GM18526 (cell line): ENCODE data around the gene NUDT19.

Experiments used
- POLR2A ChIP-seq: IDR thresholded peaks from 3 replicates; pipeline ENCODE4 v1.6.1; 2011; ENCODE audit not compliant: insufficient read length; ENCODE audit errors: extremely low read depth

Gene NUDT19

DNA sequence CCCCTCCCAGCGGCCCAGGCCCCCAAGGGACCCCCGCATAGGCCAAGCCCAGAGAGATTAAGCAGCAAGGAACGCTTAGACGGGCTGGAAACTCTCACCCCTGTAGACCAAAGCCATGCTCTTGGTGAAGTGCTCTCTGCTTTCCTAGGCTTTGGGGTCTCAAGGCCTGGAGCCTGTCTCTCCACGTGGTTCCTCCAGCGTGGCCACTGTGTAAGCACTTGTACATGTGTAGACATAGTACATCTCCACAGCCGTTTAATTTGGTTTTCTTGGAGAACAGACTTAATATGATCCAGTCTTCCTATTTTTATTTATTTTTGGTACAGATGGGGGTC lies 1.1 kb downstream of the NUDT19 start:
- TF ChIP-seq POLR2A: no peak

DNA sequence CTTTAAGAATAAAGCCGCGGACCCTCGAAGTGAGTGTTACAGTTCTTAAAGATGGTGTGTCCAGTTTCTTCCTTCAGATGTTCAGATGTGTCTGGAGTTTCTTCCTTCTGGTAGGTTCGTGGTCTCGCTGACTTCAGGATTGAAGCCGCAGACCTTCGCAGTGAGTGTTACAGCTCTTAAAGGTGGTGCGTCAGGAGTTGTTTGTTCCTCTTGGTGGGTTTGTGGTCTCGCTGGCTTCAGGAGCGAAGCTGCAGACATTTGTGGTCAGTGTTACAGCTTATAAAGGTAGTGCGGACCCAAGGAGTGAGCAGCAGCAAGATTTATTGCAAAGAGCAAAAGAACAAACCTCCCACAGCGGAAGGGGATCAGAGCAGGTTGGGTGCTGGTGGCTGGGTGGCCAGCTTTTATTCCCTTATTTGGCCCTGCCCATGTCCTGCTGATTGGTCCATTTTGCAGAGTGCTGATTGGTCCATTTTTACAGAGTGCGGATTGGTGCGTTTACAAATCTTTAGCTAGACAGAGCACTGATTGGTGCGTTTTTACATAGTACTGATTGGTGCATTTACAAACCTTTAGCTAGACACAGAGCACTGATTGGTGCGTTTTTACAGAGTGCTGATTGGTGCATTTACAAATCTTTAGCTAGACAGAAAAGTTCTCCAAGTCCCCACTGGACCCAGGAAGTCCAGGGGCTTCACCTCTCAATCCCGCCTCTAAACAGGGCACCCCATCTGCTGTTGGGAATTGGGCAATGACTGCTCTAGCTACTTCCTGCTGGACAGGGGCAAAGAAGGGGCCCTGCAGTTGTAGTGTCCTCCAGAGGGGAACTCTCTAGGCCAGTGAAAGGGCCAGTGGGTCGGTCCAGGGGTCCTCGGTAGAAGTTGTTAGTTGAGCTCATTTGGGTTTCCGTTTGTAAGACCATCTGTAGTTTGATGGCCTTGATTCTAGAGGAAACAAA lies 1.8 kb downstream of the NUDT19 start:
- TF ChIP-seq POLR2A: peak; percentile 21

DNA sequence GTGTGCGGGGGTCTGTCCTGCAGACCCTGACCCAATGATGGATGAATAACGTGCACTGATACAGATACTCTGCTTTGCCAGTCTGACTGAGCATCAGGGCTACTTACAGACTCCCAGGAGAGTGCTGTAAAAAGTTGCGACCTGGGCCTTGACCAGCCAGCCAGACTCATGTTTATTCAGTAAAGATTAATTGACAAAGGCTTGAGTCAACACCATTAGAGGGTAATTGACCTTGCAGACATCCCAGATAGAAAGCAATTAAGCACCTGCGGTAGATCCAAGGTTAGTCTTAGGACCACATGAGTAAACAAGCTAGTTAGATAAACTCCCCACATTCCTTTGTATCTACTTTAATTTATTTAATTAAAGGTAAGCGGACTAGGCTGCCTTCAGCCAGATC lies 10.4 kb downstream of the NUDT19 start:
- TF ChIP-seq POLR2A: no peak

DNA sequence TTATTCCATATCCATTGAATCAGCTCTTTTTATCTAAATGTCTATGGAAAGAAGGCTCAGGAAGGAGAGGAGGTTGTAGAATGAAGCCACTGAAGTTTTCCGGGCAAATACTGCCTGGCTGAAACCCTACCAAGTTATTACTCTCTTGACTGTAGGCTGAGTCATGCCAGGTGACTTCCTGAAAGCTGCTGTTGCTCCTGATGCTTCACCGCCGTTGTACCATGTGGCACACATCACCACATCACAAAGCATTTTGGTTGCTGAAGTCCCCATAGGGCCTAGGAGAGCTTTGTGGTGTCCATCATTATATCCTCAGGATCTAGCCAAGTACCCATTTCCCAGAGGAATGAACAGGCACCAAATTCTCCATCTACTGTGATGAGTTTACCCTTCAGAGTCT lies 16.8 kb downstream of the NUDT19 start:
- TF ChIP-seq POLR2A: no peak

DNA sequence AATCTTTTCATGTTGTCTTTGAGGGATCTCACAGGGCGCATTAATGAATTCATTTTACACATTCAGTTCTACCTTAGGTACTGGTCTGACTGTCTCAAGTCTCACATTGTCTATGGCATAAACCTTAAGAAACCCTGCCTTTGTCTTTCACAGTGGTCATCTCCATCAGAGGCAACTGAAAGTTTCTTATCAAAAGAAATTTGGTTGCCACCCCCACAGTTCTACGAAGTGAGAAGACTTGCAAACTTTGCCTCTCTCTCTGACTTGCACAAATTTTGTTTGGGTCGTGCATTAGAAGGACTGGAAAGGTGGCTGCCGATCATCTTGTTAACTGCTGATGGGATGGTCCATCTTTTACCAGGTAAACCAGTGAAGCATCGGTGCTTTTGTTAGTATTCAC lies 17.4 kb downstream of the NUDT19 start:
- TF ChIP-seq POLR2A: no peak

DNA sequence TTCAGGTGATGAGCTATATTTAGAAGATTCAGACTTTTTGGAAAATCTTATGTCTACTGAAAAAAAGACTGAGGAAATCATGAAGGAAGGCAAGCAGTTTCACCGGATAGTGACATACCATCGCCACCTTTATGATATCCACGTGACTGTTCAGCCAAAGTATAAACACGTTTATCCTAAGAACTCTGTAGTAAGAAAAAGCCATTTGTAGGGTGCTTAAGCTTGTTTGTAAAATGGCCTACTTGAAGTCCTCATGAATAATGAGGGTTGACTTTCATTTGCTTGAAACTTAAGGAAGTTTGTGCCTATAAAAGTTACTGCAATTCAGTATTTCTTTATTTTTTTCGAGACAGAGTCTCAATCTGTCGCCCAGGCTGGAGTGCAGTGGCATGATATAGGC lies 20.1 kb downstream of the NUDT19 start:
- TF ChIP-seq POLR2A: no peak

DNA sequence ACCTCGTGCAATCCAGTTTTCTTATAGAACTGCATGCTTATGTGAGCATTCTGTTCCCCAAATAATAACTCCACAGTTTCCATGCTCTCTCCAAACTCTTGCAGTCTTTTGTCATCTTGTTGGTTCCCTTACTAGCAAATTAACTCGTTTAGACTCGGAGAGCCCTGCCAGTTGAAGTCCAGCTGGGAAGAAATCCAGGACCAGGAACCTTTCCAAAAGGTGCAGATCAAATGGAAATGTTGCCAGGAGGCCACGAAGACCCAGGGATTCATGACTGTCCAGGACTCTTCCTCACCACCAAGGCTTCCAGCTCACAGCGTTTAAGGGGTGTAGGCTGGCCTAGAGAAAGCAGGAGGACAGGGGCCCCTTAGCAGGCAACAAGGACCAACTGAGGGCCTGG lies 25.9 kb downstream of the NUDT19 start:
- no peak for TF ChIP-seq POLR2A

DNA sequence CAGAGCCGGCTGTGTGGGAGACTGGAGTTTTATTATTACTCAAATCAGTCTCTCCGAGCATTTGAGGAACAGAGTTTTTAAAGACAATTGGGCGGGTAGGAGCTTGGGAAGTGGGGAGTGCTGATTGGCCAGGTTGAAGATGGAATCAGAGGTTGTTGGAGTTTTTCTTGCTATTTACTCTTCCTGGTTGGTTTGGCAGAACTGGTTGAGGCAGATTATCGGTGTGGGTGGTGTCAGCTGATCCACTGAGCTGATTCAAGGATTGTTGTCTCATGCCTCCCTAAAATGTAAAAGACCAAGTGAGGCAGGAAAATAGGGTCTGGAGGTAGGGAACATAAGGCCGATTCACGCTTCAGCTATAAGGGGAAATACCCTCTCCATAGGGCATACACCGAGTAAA lies 26.7 kb downstream of the NUDT19 start:
- no peak for TF ChIP-seq POLR2A

DNA sequence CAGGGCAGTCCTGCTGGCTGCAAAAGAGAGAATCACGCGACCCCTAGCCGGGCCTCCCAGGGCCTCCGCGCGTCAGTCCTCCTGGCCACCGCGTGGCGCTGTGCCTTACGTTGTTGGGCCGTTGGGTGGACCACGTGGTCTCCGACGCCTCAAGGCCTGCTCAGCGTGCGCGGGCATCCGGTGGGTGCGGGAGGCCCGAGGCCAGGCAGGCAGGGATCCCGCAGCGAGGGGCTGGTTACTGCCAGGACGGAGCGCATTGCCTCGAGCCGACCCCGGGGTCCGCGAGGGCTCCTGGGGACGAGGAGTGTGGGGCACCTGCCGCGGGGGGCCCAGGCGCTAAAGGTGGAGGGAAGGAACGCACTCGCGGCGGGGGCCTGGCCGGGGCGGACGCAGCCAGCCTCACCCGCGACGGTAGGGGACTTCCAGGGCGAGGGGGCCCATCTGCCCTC lies 28.0 kb downstream of the NUDT19 start, which contains the start of gene TDRD12:
Gene TDRD12 (plus strand): TSS at position 157 of the 449 bp plus-strand sequence. CDS start 306 bp downstream, outside the sequence.
- no peak for TF ChIP-seq POLR2A

DNA sequence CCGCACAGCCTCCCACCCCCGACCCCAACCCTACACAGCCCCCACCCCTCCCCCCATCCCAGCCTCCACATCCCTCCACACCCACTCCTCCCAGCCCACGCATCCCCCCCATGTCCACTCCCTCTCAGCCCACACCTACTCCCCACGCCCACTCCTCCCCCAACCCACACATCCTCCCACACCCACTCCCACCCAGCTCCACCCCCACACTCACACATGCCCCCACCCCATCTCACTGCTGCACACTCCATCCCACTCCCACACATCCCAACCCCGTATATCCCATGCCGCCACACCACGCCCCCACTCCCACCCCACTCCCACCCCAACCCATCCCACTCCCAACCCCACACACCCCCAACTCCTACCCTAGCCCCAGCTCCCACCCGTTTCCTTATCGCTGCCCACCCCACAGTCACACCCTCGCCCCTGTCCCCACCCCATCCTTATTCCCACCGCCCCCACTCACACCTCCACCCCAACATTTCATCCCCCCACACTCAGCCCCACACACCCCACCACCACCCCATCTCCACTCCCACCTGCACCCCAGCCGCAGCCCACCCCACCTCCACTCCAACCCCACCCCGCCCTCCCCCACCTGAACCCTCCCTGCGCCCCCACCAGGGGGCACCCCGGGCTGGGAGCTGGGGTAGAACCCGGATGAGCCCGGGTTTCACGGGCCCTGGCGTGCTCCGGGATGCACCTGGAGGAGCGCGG lies 28.8 kb downstream of the NUDT19 start:
- TF ChIP-seq POLR2A: no peak

DNA sequence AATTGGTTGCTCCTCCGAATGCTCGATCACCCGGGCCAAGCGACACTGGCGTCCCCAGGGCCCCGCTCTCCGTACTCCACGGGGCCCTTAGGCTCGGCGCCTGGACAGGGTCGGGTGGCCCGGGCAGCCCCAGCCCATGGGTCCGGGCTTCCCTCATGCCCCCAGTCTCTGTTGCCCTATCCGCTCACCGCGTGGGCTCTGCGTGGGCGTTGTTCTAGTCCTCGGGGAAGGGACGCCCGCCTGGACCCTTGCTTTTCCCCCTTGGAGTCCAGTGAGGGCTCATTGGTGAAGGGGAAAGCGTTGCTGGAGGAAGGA lies 29.3 kb downstream of the NUDT19 start:
- no peak for TF ChIP-seq POLR2A

DNA sequence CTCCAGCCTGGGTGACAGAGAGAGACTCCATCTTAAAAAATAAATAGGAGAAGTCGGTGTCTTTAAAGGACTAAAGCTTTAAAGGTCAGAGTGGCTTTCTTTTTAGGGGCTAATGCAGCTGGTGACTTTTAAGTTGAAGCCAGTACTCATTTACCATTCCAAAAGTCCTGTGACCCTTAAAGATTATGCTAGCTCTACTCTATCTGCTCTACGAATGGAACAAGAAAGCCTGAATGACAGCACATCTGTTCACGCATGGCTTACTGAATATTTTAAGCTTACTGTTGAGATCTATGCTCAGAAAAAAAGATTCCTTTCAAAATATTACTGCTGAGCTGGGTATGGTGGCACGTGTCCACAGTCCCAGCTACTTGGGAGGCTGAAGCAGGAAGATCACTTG lies 44.3 kb downstream of the NUDT19 start:
- TF ChIP-seq POLR2A: no peak

DNA sequence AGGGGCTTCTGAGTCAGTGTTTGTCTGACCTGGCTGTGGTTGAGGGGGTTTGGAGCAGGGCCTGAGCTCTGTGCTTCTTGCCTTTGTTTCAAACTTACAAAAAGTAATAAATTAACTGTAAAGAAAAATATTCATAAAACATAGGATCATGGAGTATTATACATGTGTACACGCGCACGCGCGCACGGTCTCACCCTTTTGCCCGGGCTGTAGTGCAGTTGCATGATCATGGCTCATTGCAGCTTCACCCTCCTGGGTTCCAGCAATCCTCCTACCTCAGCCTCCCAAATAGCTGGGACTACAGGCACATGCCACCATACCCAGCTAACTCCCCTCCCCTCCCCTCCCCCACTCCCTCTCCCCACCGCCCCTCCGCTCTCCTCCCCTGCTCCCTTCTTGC lies 51.4 kb downstream of the NUDT19 start:
- no peak for TF ChIP-seq POLR2A

DNA sequence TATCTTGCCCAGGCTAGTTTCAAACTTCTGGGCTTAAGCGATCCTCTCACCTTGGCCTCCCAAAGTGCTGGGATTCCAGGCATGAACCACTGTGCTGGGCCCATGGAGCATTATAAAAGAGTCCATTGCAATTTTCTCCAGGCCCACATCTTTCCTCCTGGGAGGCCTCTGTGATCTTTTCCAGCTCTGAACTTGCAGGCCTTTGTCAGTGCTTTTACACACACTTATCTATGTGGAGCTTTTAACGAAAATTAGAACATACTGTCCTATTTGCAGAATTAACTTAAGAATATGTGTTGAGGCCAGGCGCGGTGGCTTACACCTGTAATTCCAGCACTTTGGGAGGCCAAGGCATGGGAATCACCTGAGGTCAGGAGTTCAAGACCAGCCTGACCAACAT lies 51.8 kb downstream of the NUDT19 start:
- no peak for TF ChIP-seq POLR2A

DNA sequence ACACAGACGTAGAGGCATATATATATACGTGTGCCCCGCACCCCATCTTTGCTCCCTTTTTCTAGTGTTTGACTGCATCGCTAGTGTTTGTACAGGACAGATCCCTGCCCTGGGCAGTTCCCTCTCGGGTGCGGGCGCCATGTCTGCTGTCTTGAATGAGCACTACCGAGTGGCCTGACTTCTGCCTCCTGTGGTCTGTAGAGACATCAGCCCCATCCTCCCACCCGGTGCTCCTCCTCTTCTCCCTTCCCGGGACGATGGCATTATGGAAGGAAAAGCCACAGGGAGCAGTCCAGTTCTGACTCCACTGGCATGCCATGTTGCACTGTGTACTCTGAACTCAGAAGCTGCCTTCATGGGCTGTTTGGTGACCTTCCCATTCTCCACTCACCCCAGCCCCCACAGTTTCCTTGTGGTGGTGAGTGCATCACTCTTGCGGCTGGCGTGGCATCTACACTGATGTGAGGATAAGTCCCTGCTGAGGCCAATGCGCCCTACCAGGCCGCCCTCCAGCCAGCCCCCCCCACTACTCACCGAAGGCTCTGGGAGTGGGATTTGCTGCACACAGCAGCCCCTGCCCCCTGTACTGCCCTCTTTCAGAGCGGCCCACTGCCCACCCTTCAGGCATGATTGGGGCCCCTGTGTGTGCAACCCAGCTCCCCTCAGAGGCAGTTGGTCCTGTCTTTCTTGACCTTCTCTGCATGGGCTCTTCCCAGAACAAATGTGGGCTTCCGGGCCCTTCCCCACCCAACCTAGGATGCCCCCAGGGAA lies 53.1 kb downstream of the NUDT19 start:
- no peak for TF ChIP-seq POLR2A

DNA sequence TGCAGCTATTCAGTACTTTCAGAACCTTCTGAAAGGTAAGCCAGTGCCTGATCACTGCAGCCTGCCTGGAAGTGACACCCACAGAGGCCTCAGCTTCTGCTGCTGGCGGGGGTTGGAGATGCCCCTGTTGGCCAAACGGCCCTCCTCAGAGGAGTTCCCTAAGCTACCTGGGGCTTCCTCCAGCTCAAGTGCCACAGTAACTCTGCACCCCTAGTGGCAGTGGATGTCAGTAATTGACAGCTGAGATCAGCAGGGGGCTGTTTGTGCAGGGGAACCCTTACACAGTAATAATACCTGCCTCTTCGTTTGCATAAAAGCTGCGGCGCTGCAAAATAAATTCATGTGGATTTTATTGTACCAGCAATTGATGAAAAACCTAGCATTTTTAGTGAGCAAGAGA lies 56.9 kb downstream of the NUDT19 start:
- no peak for TF ChIP-seq POLR2A
